IMR-90 (cell line): ENCODE measurements around the gene DGLUCY. TPM values are rescaled to one million over a fixed set of nuclear protein-coding genes. Genes with fewer than 3 reads are reported as not detected.

Experiments used
- ATAC-seq: fragments of 200-7000 bp; cut with Tn5 transposase; 2 replicates; pipeline ENCODE4 v1.9.1; 2020; ENCODE audit warnings: low read depth, mild to moderate bottlenecking, moderate library complexity
- BruUV-seq: library from RNA; stranded (reverse); fragments of 400-500 nt; replicated peaks from 2 replicates; lab custom pipeline; 2021; lab: Mats Ljungman, UMichigan
- CTCF ChIA-PET: fragments of 300-600 bp; formaldehyde crosslinking; extraction: SDS; loops from one replicate; lab custom pipeline; 2021; ENCODE audit warnings: antibody characterized with exemption; lab: Yijun Ruan, JAX
- POLR2A ChIA-PET: fragments of 300-600 bp; sonication (Branson Sonifier 250); formaldehyde crosslinking; loops from one replicate; lab custom pipeline; 2022; ENCODE audit warnings: antibody characterized with exemption; ENCODE audit not compliant: unreplicated experiment; lab: Charles Lee
- DNase-seq: peaks from one replicate; pipeline ENCODE4 v3.0.0; 2013
- H2AFZ ChIP-seq: replicated peaks from 2 replicates; pipeline ENCODE3; 2013; ENCODE audit warnings: low read length, mild to moderate bottlenecking; ENCODE audit not compliant: poor library complexity
- H2AK5ac ChIP-seq: 2 replicates; pipeline ENCODE4 v1.6.1; 2013; ENCODE audit warnings: low read depth, low read length, inconsistent platforms
- H2AK9ac ChIP-seq: replicated peaks from 2 replicates; pipeline ENCODE3; 2013; ENCODE audit warnings: mild to moderate bottlenecking, low read depth, low read length, moderate library complexity; ENCODE audit not compliant: poor library complexity
- H2BK120ac ChIP-seq: 2 replicates; pipeline ENCODE4 v1.6.1; 2013; ENCODE audit warnings: low read depth, low read length, inconsistent platforms
- H2BK15ac ChIP-seq: 3 replicates; pipeline ENCODE4 v1.6.1; 2013; ENCODE audit warnings: low read depth, low read length, inconsistent platforms
- H2BK20ac ChIP-seq: 2 replicates; pipeline ENCODE4 v1.6.1; 2013; ENCODE audit warnings: low read depth, mild to moderate bottlenecking, inconsistent platforms, low read length, moderate library complexity
- H2BK5ac ChIP-seq: 2 replicates; pipeline ENCODE4 v1.6.1; 2013; ENCODE audit warnings: mild to moderate bottlenecking, low read depth, low read length, inconsistent platforms; ENCODE audit not compliant: poor library complexity, severe bottlenecking
- H3K14ac ChIP-seq: replicated peaks from 2 replicates; pipeline ENCODE4 v1.6.1; 2013; ENCODE audit warnings: low read depth, low read length, inconsistent platforms
- H3K18ac ChIP-seq: 2 replicates; pipeline ENCODE4 v1.6.1; 2013; ENCODE audit warnings: low read depth, low read length, control low read depth
- H3K23ac ChIP-seq: 2 replicates; pipeline ENCODE4 v1.6.1; 2013; ENCODE audit warnings: low read depth, low read length, inconsistent platforms
- H3K27ac ChIP-seq: 2 replicates; pipeline ENCODE4 v1.5.1; 2013; ENCODE audit warnings: mild to moderate bottlenecking, control low read depth, low read length; ENCODE audit not compliant: insufficient read depth
- H3K27me3 ChIP-seq: 2 replicates; pipeline ENCODE4 v1.6.1; 2013; ENCODE audit warnings: low read length; ENCODE audit not compliant: control insufficient read depth, insufficient read depth
- H3K36me3 ChIP-seq: 2 replicates; pipeline ENCODE4 v1.6.1; 2013; ENCODE audit warnings: low read length, mixed read lengths; ENCODE audit not compliant: control insufficient read depth, insufficient read depth
- H3K4ac ChIP-seq: 2 replicates; pipeline ENCODE4 v1.6.1; 2013; ENCODE audit warnings: low read depth, low read length, inconsistent platforms
- H3K4me1 ChIP-seq: 2 replicates; pipeline ENCODE4 v1.6.1; 2013; ENCODE audit warnings: low read length, mixed read lengths; ENCODE audit not compliant: control insufficient read depth, insufficient read depth
- H3K4me2 ChIP-seq: 2 replicates; pipeline ENCODE4 v1.6.1; 2013; ENCODE audit warnings: low read depth, mild to moderate bottlenecking, control low read depth, low read length, moderate library complexity
- H3K4me3 ChIP-seq: 2 replicates; pipeline ENCODE4 v1.5.1; 2013; ENCODE audit warnings: low read depth, mild to moderate bottlenecking, control low read depth, low read length, moderate library complexity; ENCODE audit not compliant: insufficient read depth
- H3K56ac ChIP-seq: 2 replicates; pipeline ENCODE4 v1.6.1; 2013; ENCODE audit warnings: low read length, inconsistent platforms; ENCODE audit not compliant: insufficient read depth; ENCODE audit errors: extremely low read depth
- H3K79me1 ChIP-seq, 2 experiments: 2 replicates each; pipeline ENCODE4 v1.6.1; 2013; ENCODE audit warnings: low read length in 2 of 2, inconsistent platforms in 1 of 2, low read depth in 1 of 2
- H3K9ac ChIP-seq: 2 replicates; pipeline ENCODE4 v1.6.1; 2013; ENCODE audit warnings: low read depth, low read length, control low read depth
- H3K9me1 ChIP-seq: 2 replicates; pipeline ENCODE4 v1.6.1; 2013; ENCODE audit warnings: low read length, inconsistent platforms; ENCODE audit not compliant: insufficient read depth
- H3K9me3 ChIP-seq: 2 replicates; pipeline ENCODE4 v1.6.1; 2013; ENCODE audit warnings: low read length; ENCODE audit not compliant: control insufficient read depth, insufficient read depth
- H4K20me1 ChIP-seq: 2 replicates; pipeline ENCODE4 v1.6.1; 2013; ENCODE audit warnings: low read length, inconsistent platforms; ENCODE audit not compliant: insufficient read depth
- H4K5ac ChIP-seq: 2 replicates; pipeline ENCODE4 v1.6.1; 2013; ENCODE audit warnings: mild to moderate bottlenecking, low read depth, low read length, control low read depth
- H4K8ac ChIP-seq, 2 experiments: 2 replicates each; pipeline ENCODE4 v1.6.1; 2013; ENCODE audit warnings: low read depth in 2 of 2, low read length in 2 of 2, control low read depth in 1 of 2, inconsistent platforms in 1 of 2
- H4K91ac ChIP-seq: 2 replicates; pipeline ENCODE4 v1.6.1; 2013; ENCODE audit warnings: low read depth, low read length, inconsistent platforms; ENCODE audit not compliant: insufficient read depth
- BHLHE40 ChIP-seq: fragments of 150-350 bp; IDR thresholded peaks from 2 replicates; pipeline ENCODE4 v1.6.1; 2016; ENCODE audit warnings: mild to moderate bottlenecking, low read depth, low read length
- CEBPB ChIP-seq: IDR thresholded peaks from 2 replicates; pipeline ENCODE4 v1.6.1; 2012; ENCODE audit warnings: low read depth, low read length, improper control_type of control experiment
- CHD1 ChIP-seq: IDR thresholded peaks from 2 replicates; pipeline ENCODE4 v1.6.1; 2012; ENCODE audit warnings: low read depth, low read length, improper control_type of control experiment
- FOS ChIP-seq: fragments of 150-350 bp; IDR thresholded peaks from 2 replicates; pipeline ENCODE4 v1.6.1; 2016; ENCODE audit warnings: low read depth, low read length
- MAFK ChIP-seq: IDR thresholded peaks from 2 replicates; pipeline ENCODE4 v1.6.1; 2012; ENCODE audit warnings: low read depth, low read length, improper control_type of control experiment
- MAZ ChIP-seq: IDR thresholded peaks from 2 replicates; pipeline ENCODE4 v1.6.1; 2012; ENCODE audit warnings: low read depth, mild to moderate bottlenecking, low read length, improper control_type of control experiment, moderate library complexity, borderline replicate concordance
- MXI1 ChIP-seq: IDR thresholded peaks from 2 replicates; pipeline ENCODE4 v1.6.1; 2012; ENCODE audit warnings: low read depth, mild to moderate bottlenecking, low read length, moderate library complexity, borderline replicate concordance
- NFE2L2 ChIP-seq: fragments of 150-350 bp; IDR thresholded peaks from 2 replicates; pipeline ENCODE4 v1.6.1; 2016; ENCODE audit warnings: low read depth, mild to moderate bottlenecking, low read length
- POLR2A ChIP-seq: IDR thresholded peaks from 2 replicates; pipeline ENCODE4 v1.6.1; 2012; ENCODE audit warnings: mild to moderate bottlenecking, low read depth, low read length
- RAD21 ChIP-seq: IDR thresholded peaks from 2 replicates; pipeline ENCODE4 v1.6.1; 2012; ENCODE audit warnings: low read length, improper control_type of control experiment
- RCOR1 ChIP-seq: IDR thresholded peaks from 2 replicates; pipeline ENCODE4 v1.6.1; 2012; ENCODE audit warnings: mild to moderate bottlenecking, low read length, improper control_type of control experiment; ENCODE audit not compliant: insufficient replicate concordance
- RFX5 ChIP-seq: IDR thresholded peaks from 2 replicates; pipeline ENCODE4 v1.8.0; 2012; ENCODE audit warnings: low read depth, mild to moderate bottlenecking, low read length, moderate library complexity
- SMC3 ChIP-seq: fragments of 150-350 bp; IDR thresholded peaks from 2 replicates; pipeline ENCODE4 v1.6.1; 2016; ENCODE audit warnings: low read depth, mild to moderate bottlenecking, antibody characterized with exemption, low read length, moderate library complexity
- WGBS, 2 experiments: methylation state at CpG; one replicate each; pipeline versions ENCODE4 v1.1.5 to v1.1.7; 2013; ENCODE audit warnings: missing lambda C conversion rate in 2 of 2; ENCODE audit not compliant: insufficient read length in 1 of 2; ENCODE audit errors: extremely low coverage in 2 of 2; 5-methylcytosine and 5-hydroxymethylcytosine counted together
- dilution Hi-C: fragments of 300-500 bp; cut with HindIII; formaldehyde crosslinking; loops from one replicate; pipeline ENCODE4 v1.14.3; 2018; ENCODE audit warnings: low sequenced_read_pairs; ENCODE audit not compliant: unreplicated experiment
- in situ Hi-C: fragments of 300-500 bp; cut with MboI; formaldehyde crosslinking; loops from 3 replicates; pipeline ENCODE4 v1.14.3; 2019; ENCODE audit warnings: low sequenced_read_pairs, inconsistent platforms, mixed read lengths
- intact Hi-C: fragments of 100-400 bp; cut with micrococcal nuclease; formaldehyde crosslinking; loops from 2 replicates; pipeline ENCODE4 v1.10.0; 2022
- polyA plus RNA-seq, 3 experiments: library from polyadenylated mRNA; depleted of rRNA; stranded (reverse); fragments of >200 nt; gene quantifications; 2 replicates each; pipeline ENCODE4 v1.2.3, GENCODE V29; 2012; ENCODE audit warnings: low replicate concordance in 1 of 3
- total RNA-seq: library from RNA; depleted of rRNA; stranded (reverse); fragments of >200 nt; gene quantifications from 2 replicates; pipeline ENCODE4 v1.2.3, GENCODE V29; 2012
- TF ChIP-seq, protein P1 (sequence below): fragments of 150-350 bp; IDR thresholded peaks from 2 replicates; pipeline ENCODE4 v1.6.1; 2017; ENCODE audit warnings: mild to moderate bottlenecking, antibody characterized with exemption, low read length, low read depth
- TF ChIP-seq, protein P2 (sequence below): conservative IDR thresholded peaks from 2 replicates; pipeline ENCODE4 v1.5.1; 2012; ENCODE audit warnings: mild to moderate bottlenecking, low read depth, low read length, improper control_type of control experiment
- TF ChIP-seq, protein P3 (sequence below): fragments of 150-350 bp; IDR thresholded peaks from 2 replicates; pipeline ENCODE4 v1.6.1; 2016; ENCODE audit warnings: low read depth, mild to moderate bottlenecking, low read length, moderate library complexity, borderline replicate concordance

Gene DGLUCY
- total and polyA plus RNA-seq, 2 of the 4 experiments (the other 2 are of a cell fraction), result 8.5 to 13.3 TPM

DNA sequence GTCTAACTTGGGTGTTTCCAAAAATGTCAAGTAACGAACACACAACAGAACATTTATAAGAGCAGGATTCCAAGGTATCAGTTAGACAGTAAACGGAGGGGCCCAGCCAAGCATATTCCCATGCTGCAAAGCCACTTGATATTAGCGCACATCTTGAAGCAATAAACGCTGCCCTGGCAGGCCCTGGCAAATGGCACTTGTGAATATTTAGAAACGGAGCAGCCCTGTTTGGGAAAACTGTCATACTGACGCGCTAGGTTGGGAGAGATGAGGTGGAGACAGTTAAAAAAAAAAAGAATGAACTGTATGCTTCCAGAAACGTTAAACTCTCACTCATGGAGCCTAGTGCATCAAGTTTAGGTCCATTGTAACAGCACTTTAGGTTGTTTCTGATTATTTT lies 9.3 kb downstream of the DGLUCY start:
- Histone ChIP-seq H3K36me3 (0 out of 2 replicates have a peak, but pooled peaks cover 6% of the 10 kb centered on the region), H4K20me1 (no peaks in the 10 kb centered on the region), H4K91ac (no peak overlapping the region), H3K18ac (no peak overlapping the region), H2BK5ac (no peak overlapping the region), H3K4me1 (peaks cover 2% of the 10 kb centered on the region; the same call in 1 of the 2 replicates), H2AK5ac (no peak overlapping the region), H3K27ac (no peak overlapping the region), H3K14ac (no peak overlapping the region), H4K5ac (no peak overlapping the region), H2BK20ac (no peak overlapping the region), H2BK15ac (no peak overlapping the region), H3K9me1 (0 out of 2 replicates have a peak, but pooled peaks cover 3% of the 10 kb centered on the region), H2AFZ (no peak overlapping the region), H3K79me1 (no peaks in the 10 kb centered on the region), H3K23ac (no peak overlapping the region), H2AK9ac (no peak overlapping the region), H3K4ac (no peak overlapping the region), H3K9me3 (peaks cover 1% of the 10 kb centered on the region; the same call in 1 of the 2 replicates), H3K27me3 (no peaks in the 10 kb centered on the region), H4K8ac (no peak overlapping the region), H3K9ac (no peak overlapping the region), H3K56ac (no peak overlapping the region), H3K4me3 (no peak overlapping the region), H2BK120ac (no peak overlapping the region), H3K4me2 (no peak overlapping the region)
- DNase-seq (no peak), ATAC-seq (no peak)
- TF ChIP-seq SMC3, result no peak
- TF ChIP-seq RCOR1, result no peak
- TF ChIP-seq, protein P1, sequence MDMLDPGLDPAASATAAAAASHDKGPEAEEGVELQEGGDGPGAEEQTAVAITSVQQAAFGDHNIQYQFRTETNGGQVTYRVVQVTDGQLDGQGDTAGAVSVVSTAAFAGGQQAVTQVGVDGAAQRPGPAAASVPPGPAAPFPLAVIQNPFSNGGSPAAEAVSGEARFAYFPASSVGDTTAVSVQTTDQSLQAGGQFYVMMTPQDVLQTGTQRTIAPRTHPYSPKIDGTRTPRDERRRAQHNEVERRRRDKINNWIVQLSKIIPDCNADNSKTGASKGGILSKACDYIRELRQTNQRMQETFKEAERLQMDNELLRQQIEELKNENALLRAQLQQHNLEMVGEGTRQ, result no peak
- TF ChIP-seq CHD1, result no peak
- TF ChIP-seq RAD21, result no peak
- TF ChIP-seq CEBPB, result no peak
- no peak for TF ChIP-seq MAFK
- TF ChIP-seq, protein P2, sequence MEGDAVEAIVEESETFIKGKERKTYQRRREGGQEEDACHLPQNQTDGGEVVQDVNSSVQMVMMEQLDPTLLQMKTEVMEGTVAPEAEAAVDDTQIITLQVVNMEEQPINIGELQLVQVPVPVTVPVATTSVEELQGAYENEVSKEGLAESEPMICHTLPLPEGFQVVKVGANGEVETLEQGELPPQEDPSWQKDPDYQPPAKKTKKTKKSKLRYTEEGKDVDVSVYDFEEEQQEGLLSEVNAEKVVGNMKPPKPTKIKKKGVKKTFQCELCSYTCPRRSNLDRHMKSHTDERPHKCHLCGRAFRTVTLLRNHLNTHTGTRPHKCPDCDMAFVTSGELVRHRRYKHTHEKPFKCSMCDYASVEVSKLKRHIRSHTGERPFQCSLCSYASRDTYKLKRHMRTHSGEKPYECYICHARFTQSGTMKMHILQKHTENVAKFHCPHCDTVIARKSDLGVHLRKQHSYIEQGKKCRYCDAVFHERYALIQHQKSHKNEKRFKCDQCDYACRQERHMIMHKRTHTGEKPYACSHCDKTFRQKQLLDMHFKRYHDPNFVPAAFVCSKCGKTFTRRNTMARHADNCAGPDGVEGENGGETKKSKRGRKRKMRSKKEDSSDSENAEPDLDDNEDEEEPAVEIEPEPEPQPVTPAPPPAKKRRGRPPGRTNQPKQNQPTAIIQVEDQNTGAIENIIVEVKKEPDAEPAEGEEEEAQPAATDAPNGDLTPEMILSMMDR, result no peak
- TF ChIP-seq MAZ, result no peak
- no peak for TF ChIP-seq FOS
- no peak for TF ChIP-seq RFX5
- no peak for TF ChIP-seq BHLHE40
- TF ChIP-seq MXI1, result no peak
- TF ChIP-seq NFE2L2, result no peak
- TF ChIP-seq, protein P3, sequence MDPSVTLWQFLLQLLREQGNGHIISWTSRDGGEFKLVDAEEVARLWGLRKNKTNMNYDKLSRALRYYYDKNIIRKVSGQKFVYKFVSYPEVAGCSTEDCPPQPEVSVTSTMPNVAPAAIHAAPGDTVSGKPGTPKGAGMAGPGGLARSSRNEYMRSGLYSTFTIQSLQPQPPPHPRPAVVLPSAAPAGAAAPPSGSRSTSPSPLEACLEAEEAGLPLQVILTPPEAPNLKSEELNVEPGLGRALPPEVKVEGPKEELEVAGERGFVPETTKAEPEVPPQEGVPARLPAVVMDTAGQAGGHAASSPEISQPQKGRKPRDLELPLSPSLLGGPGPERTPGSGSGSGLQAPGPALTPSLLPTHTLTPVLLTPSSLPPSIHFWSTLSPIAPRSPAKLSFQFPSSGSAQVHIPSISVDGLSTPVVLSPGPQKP, result no peak
- TF ChIP-seq POLR2A, result no peak
- no TSS peak for BruUV-seq
- in situ Hi-C loops (no loop called here), intact Hi-C loops (no loop called here), dilution Hi-C loops (no loop called here)
- ChIA-PET POLR2A (no interaction called here), CTCF (no interaction called here)
- WGBS, 2 experiments, result 58% methylated on average over 3 of the region's 8 CpGs; no CpG with 5 or more reads in 1 of the 2 experiments
